Bronchial smooth muscle cell (primary cell): ENCODE measurements around the gene ZNF253. TPM values are rescaled to one million over a fixed set of nuclear protein-coding genes. Genes with fewer than 3 reads are reported as not detected.

Experiments
- total RNA-seq: library from RNA; depleted of rRNA; stranded (reverse); fragments of >200 nt; gene quantifications from 2 replicates; pipeline ENCODE4 v1.2.1, GENCODE V29; 2014

The ZNF253 gene
- total RNA-seq: 2.1 and 2.5 TPM in 2 replicates

DNA sequence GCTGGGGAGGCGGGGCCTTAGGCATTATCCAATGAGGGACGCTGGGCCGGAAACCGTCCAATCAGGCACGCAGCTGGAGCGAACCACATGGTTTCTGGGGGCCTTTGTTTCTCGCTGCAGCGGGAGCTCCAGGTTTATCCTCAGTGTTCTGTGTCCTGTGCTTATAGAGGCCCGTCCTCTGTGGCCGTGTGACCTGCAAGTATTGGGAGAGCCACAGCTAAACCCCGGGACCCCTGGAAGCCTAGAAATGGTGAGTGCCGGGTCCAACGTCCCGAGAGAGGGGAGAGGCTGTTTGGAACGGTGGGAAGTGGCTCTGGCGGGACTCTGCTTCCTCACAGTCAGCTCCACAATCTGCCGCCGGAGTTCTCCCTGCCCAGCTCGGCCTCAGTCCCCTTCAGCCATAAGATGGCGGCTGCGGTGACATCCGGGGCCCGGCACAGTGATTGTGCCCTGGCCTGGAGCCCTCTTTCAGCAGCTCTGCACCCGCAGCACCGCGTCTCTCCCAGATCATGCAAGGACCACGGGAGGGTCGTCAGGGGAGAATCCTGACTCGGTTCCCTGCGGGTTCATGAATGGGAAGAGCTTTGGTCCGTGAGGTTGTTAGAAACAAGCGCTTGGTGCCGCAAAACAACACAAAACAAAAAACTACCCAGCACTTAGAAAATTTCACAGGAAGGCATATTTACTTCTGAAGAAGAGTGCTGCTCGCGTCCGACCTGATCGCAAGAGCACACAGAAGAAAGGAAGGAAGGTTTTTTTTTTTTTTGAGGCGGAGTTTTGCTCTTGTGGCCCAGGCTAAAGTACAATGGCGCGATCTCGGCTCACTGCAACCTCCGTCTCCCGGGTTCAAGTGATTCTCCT is at the start of gene ZNF253:
TSS of gene ZNF253 (plus strand) at position 133 of the 861 bp plus-strand sequence. CDS start at position 248, 115 bp downstream.

DNA sequence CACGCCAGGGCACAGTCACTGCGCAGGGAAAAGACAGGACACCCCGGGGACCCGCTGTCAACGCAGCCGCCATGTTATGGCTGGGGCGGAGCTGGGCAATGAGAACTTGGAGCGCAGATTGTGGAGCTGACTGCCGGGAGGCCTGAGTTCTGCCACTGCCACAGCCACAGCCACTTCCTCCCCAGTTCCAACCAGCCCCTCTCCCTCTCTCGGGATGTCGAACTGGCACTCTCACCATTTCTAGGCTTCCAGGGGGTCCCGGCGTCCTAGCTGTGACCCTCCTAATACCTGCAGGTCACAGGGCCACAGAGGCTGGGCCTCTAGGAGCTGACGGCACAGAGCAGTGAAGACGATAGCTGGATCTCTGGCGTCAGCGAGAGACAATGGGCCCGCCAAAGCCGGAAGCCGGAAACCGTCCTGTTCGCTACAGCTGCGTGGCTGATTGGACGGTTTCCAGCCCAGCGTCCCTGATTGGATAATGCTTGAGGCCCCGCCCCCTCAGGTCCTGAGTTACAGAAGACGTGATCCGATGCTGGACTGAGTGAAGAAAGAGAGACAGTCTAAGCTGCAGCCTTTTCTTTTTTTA is 44.2 kb upstream of the ZNF253 start, which contains the start of gene ZNF506:
TSS of gene ZNF506 (minus strand) at position 385 of the 586 bp plus-strand sequence. CDS start at position 238, 147 bp downstream.

DNA sequence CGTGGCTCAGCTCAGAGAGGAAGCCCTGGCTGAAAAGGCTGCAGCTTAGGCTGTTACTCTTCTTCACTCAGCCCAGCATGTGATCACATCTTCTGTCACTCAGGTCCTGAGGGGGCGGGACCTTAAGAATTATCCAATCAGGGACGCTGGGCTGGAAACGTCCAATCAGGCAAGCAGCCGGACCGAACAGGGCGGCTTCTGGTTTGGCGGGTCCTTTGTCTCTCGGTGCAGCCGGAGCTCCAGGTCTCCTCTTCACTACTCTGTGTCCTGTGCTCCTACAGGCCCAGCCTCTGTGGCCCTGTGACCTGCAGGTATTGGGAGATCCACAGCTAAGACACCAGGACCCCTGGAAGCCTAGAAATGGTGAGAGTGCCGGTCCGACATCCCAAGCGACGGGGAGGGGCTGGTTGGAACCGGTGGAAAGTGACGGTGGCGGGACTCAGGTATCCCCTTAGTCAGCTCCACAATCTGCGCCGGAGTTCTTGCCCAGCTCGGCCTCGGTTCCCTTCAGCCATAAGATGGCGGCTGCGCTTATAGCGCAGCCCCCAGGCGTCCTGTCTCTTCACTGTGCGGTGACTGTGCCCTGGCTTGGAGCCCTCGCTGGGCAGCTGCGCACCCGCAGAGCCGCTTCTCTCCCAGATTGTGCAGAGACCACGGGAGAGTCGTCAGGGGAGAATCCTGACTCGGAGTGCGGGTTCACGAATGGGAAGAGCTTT is 35.2 kb downstream of the ZNF253 start, which contains the start of gene ZNF93:
TSS of gene ZNF93 (plus strand) at position 218 of the 716 bp plus-strand sequence. CDS start at position 361, 143 bp downstream.

Other genes with a start within 250 kb of the ZNF253 start
- gene PBX4, start 247.2 kb upstream of the ZNF253 start, total RNA-seq: 2.2 and 3.0 TPM in 2 replicates
- 0.52 and 1.9 TPM in 2 replicates for gene LPAR2, start 237.7 kb upstream of the ZNF253 start, total RNA-seq
- gene GMIP, start 222.2 kb upstream of the ZNF253 start, total RNA-seq: 1.9 and 4.9 TPM in 2 replicates
- 19.7 and 21.6 TPM in 2 replicates for gene ATP13A1, start 202.2 kb upstream of the ZNF253 start, total RNA-seq
- 3.6 and 4.9 TPM in 2 replicates for gene ZNF101, start 197.0 kb upstream of the ZNF253 start, total RNA-seq
- gene ZNF14, start 132.8 kb upstream of the ZNF253 start, total RNA-seq: 3.3 and 5.4 TPM in 2 replicates
- gene ZNF506, start 44.1 kb upstream of the ZNF253 start, total RNA-seq: 7.0 and 9.3 TPM in 2 replicates
- gene ZNF93, start 35.1 kb downstream of the ZNF253 start, total RNA-seq: 1.7 and 2.0 TPM in 2 replicates
- gene ZNF682, start 173.6 kb downstream of the ZNF253 start, total RNA-seq: 1.0 and 1.6 TPM in 2 replicates
- gene ZNF90, start 212.1 kb downstream of the ZNF253 start, total RNA-seq: 0.69 and 1.1 TPM in 2 replicates